Measurements from ENCODE around the gene NBAS. TPM values are rescaled to one million over a fixed set of nuclear protein-coding genes. Genes with fewer than 3 reads are reported as not detected.
A peak's percentile ranks its signal among the peaks of the same experiment; 100 is the strongest.

Gene NBAS
- total RNA-seq, 2 experiments from 2014 or later, result 30.5 to 31.1 TPM

GRCh38 chr2:15389326-15389700 lies 171.8 kb downstream of the NBAS start:
- H3K9me3 Mint-ChIP-seq, result no peaks in the 10 kb centered on the region
- no peak overlapping the region for H3K4me3 Mint-ChIP-seq
- H3K27me3 Mint-ChIP-seq, result no peaks in the 10 kb centered on the region
- ChIA-PET CTCF (no interaction called here), POLR2A (no interaction called here)
- no peak for DNase-seq
- no peak overlapping the region for H3K27ac Mint-ChIP-seq
- H3K36me3 Mint-ChIP-seq (ENCODE audit: low read depth), result peaks cover 34% of the 10 kb centered on the region
- no peaks in the 10 kb centered on the region for H3K4me1 Mint-ChIP-seq

DNA sequence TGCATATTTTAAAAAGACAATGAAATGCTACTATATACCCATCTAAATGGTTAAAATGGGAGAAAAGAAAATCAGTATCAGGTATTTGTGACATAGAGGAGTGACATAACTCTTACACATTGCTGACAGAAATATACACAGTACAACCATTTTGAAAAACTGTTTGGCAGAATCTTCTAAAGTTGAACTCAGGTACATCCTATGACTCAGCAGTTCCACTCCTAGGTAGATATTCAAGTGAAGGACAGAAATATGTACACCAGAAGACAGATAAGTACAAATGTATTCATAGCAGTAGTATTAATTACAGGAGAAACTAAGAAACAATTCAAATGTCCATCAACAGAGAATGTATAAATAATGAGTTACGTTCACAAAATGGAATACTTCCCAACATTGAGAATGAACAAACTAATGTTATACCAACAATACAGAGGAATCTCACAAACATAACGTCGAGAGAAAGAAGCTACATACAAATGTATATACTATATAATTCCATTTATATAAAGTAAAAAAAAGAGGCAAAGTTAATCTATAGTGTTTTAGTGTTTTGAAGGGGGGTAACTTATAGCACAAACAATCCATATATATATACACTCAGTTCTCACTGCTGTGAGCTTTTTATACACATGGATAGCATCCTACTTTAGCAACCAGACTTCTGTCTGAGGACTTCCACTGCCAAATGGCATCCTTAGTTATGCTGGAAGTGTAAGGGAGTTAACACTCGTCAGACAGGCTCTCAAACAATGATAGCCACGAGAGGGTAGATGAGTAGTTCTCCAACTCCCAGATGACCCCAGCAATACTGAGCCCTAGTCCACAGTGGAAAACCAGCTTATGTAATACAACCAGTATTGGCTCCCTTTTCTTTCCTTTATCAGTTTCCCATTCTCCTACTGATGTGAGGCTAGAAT lies 172.5 kb downstream of the NBAS start:
- H3K4me3 Mint-ChIP-seq, result no peak overlapping the region
- DNase-seq, result no peak
- H3K36me3 Mint-ChIP-seq (ENCODE audit: low read depth), result peaks cover 32% of the 10 kb centered on the region
- no peaks in the 10 kb centered on the region for H3K4me1 Mint-ChIP-seq
- POLR2A ChIA-PET, result no interaction called here
- H3K9me3 Mint-ChIP-seq, result no peaks in the 10 kb centered on the region
- CTCF ChIA-PET, result no interaction called here
- H3K27me3 Mint-ChIP-seq, result no peaks in the 10 kb centered on the region
- no peak overlapping the region for H3K27ac Mint-ChIP-seq

DNA sequence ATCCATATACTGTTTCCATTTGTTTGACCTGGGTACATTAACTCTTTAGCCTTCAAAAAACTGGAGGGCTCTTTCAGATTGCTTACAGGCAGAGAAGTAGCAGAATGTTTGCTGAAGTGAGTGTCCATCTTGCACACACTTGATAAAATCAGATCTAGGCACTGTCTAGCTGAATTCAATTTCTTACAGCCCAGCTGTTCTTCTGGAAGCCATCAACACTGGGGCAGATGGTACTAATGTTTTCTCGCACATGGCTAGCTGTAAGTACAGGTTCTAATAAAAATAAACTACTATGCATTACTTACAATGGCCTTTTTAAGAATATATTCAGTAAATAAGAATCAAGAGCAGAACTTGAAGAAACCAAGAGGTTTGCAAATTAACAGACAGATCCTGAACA lies 175.9 kb downstream of the NBAS start:
- ChIA-PET POLR2A (no interaction called here), CTCF (no interaction called here)
- Mint-ChIP-seq H3K36me3 (ENCODE audit: low read depth) (peaks cover 24% of the 10 kb centered on the region), H3K27ac (no peak overlapping the region), H3K4me3 (no peak overlapping the region), H3K27me3 (no peaks in the 10 kb centered on the region), H3K9me3 (no peaks in the 10 kb centered on the region), H3K4me1 (no peaks in the 10 kb centered on the region)
- no peak for DNase-seq

GRCh38 chr2:15383695-15384350 lies 177.3 kb downstream of the NBAS start:
- no peak overlapping the region for H3K27ac Mint-ChIP-seq
- DNase-seq, result no peak
- ChIA-PET POLR2A (no interaction called here), CTCF (no interaction called here)
- peaks cover 22% of the 10 kb centered on the region for H3K36me3 Mint-ChIP-seq (ENCODE audit: low read depth)
- H3K9me3 Mint-ChIP-seq, result no peaks in the 10 kb centered on the region
- H3K27me3 Mint-ChIP-seq, result no peaks in the 10 kb centered on the region
- no peak overlapping the region for H3K4me3 Mint-ChIP-seq
- H3K4me1 Mint-ChIP-seq, result peaks cover 7% of the 10 kb centered on the region

GRCh38 chr2:15378148-15378908 lies 182.8 kb downstream of the NBAS start:
- Mint-ChIP-seq H3K27me3 (no peaks in the 10 kb centered on the region), H3K4me3 (peak overlapping the region; percentile 6), H3K36me3 (ENCODE audit: low read depth) (peaks cover 42% of the 10 kb centered on the region), H3K9me3 (no peaks in the 10 kb centered on the region), H3K27ac (no peak overlapping the region), H3K4me1 (peaks cover 16% of the 10 kb centered on the region)
- DNase-seq, result no peak
- POLR2A ChIA-PET, result no interaction called here
- CTCF ChIA-PET, result no interaction called here

- CTCF ChIA-PET, result no interaction called here
- Mint-ChIP-seq H3K4me1 (peaks cover 16% of the 10 kb centered on the region), H3K36me3 (ENCODE audit: low read depth) (peaks cover 40% of the 10 kb centered on the region), H3K4me3 (no peak overlapping the region), H3K9me3 (no peaks in the 10 kb centered on the region), H3K27me3 (no peaks in the 10 kb centered on the region), H3K27ac (no peak overlapping the region)
- DNase-seq, result no peak
- POLR2A ChIA-PET, result no interaction called here
Measured at GRCh38 chr2:15377202-15377601, 183.9 kb downstream of the NBAS start.

DNA sequence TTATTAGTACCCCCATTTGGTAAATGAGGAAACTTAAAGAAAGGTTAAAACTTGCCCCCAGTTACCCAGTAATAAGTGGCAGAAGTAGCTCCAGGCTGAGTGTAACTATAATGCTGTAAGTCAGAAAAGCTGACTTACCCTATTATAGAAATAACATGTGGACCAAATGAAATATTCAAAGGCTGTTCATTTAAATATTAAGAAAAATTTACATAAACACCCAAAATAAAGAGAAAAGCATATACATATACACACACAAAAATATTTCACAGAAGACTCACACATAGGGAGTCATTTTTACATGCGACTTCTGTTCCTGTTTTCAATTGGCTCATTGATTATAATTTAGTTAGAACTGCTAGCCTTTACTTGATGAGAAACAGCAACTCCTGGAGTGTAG lies 189.1 kb downstream of the NBAS start:
- DNase-seq, result no peak
- POLR2A ChIA-PET, result no interaction called here

GRCh38 chr2:15369129-15369528 lies 192.0 kb downstream of the NBAS start:
- Mint-ChIP-seq H3K36me3 (ENCODE audit: low read depth) (peaks cover 31% of the 10 kb centered on the region), H3K9me3 (no peaks in the 10 kb centered on the region), H3K27ac (no peak overlapping the region), H3K27me3 (no peaks in the 10 kb centered on the region), H3K4me1 (peaks cover 7% of the 10 kb centered on the region), H3K4me3 (no peak overlapping the region)
- POLR2A ChIA-PET, result no interaction called here
- DNase-seq, result no peak
- CTCF ChIA-PET, result no interaction called here

More for the DNA sequence above, 189.1 kb downstream of the NBAS start:
- CTCF ChIA-PET, result no interaction called here
- Mint-ChIP-seq H3K36me3 (ENCODE audit: low read depth) (peaks cover 24% of the 10 kb centered on the region), H3K4me3 (no peak overlapping the region), H3K27ac (no peak overlapping the region), H3K4me1 (peaks cover 1% of the 10 kb centered on the region), H3K27me3 (no peaks in the 10 kb centered on the region), H3K9me3 (no peaks in the 10 kb centered on the region)

- peaks cover 7% of the 10 kb centered on the region for H3K4me1 Mint-ChIP-seq
- no peak overlapping the region for H3K27ac Mint-ChIP-seq
- no peak overlapping the region for H3K4me3 Mint-ChIP-seq
- H3K36me3 Mint-ChIP-seq (ENCODE audit: low read depth), result peaks cover 31% of the 10 kb centered on the region
- CTCF ChIA-PET, result no interaction called here
- DNase-seq, result no peak
- H3K27me3 Mint-ChIP-seq, result no peaks in the 10 kb centered on the region
- POLR2A ChIA-PET, result no interaction called here
- H3K9me3 Mint-ChIP-seq, result no peaks in the 10 kb centered on the region
Measured at GRCh38 chr2:15367715-15368114, 193.4 kb downstream of the NBAS start.

GRCh38 chr2:15367205-15367604 lies 193.9 kb downstream of the NBAS start:
- CTCF ChIA-PET, result no interaction called here
- H3K27me3 Mint-ChIP-seq, result no peaks in the 10 kb centered on the region
- no peaks in the 10 kb centered on the region for H3K9me3 Mint-ChIP-seq
- H3K4me1 Mint-ChIP-seq, result peaks cover 7% of the 10 kb centered on the region
- peaks cover 29% of the 10 kb centered on the region for H3K36me3 Mint-ChIP-seq (ENCODE audit: low read depth)
- POLR2A ChIA-PET, result no interaction called here
- no peak overlapping the region for H3K4me3 Mint-ChIP-seq
- no peak overlapping the region for H3K27ac Mint-ChIP-seq
- DNase-seq, result no peak

- Mint-ChIP-seq H3K36me3 (ENCODE audit: low read depth) (peaks cover 26% of the 10 kb centered on the region), H3K4me1 (peaks cover 7% of the 10 kb centered on the region), H3K4me3 (no peak overlapping the region), H3K27me3 (no peaks in the 10 kb centered on the region), H3K27ac (no peak overlapping the region), H3K9me3 (no peaks in the 10 kb centered on the region)
- POLR2A ChIA-PET, result no interaction called here
- no peak for DNase-seq
- CTCF ChIA-PET, result interaction anchor here (1.0 kb wide), 1 partner anchor 307 kb away, joined by 3 read pairs; no protein-coding TSS in a partner anchor
Measured at GRCh38 chr2:15365411-15365810, 195.7 kb downstream of the NBAS start.

GRCh38 chr2:15364561-15364960 lies 196.6 kb downstream of the NBAS start:
- H3K27me3 Mint-ChIP-seq, result no peaks in the 10 kb centered on the region
- H3K9me3 Mint-ChIP-seq, result no peaks in the 10 kb centered on the region
- CTCF ChIA-PET, result interaction anchor here (1.0 kb wide), 1 partner anchor 306 kb away, joined by 3 read pairs; no protein-coding TSS in a partner anchor
- no peak overlapping the region for H3K4me3 Mint-ChIP-seq
- no peak for DNase-seq
- H3K27ac Mint-ChIP-seq, result no peak overlapping the region
- POLR2A ChIA-PET, result no interaction called here
- peaks cover 29% of the 10 kb centered on the region for H3K36me3 Mint-ChIP-seq (ENCODE audit: low read depth)
- peaks cover 7% of the 10 kb centered on the region for H3K4me1 Mint-ChIP-seq

DNA sequence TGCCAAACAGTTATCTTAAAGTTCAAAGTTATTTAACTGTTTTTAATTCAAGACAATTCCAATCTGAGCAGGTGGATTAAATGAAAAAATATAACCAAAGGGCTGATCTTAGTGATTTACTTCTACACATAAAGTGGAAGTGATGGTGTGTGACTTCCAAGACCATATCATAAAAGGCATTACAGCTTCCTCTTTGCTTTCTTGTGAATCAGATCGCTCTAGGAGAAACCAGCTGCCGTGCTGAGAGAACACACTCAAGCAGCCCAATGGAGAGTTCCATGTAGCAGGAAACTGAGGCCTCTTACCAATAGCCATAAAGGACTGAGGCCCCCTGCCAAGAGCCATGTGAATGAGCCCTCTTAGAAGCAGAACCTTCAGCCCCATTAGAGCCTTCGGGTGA lies 197.4 kb downstream of the NBAS start:
- Mint-ChIP-seq H3K4me1 (peaks cover 7% of the 10 kb centered on the region), H3K27ac (no peak overlapping the region), H3K4me3 (no peak overlapping the region), H3K27me3 (no peaks in the 10 kb centered on the region), H3K9me3 (no peaks in the 10 kb centered on the region), H3K36me3 (ENCODE audit: low read depth) (peaks cover 32% of the 10 kb centered on the region)
- no peak for DNase-seq
- ChIA-PET POLR2A (no interaction called here), CTCF (no interaction called here)
